AG09319 (cell line): Measurements from ENCODE around the gene TMEM38A.

Experiments
- DNase-seq: peaks from one replicate; pipeline ENCODE4 v3.0.0-alpha.2; 2010; ENCODE audit warnings: low read depth; ENCODE audit errors: extremely low read depth
- CTCF ChIP-seq: IDR thresholded peaks from 2 replicates; pipeline ENCODE4 v1.5.1; 2011; ENCODE audit warnings: low read depth, mild to moderate bottlenecking, inconsistent platforms, low read length, moderate library complexity

Gene TMEM38A

GRCh38 chr19:16654140-16654539 is 6.8 kb upstream of the TMEM38A start:
- TF ChIP-seq CTCF, result no peak
- no peak for DNase-seq

GRCh38 chr19:16654627-16655026 is 6.3 kb upstream of the TMEM38A start:
- no peak for DNase-seq
- no peak for TF ChIP-seq CTCF

- no peak for TF ChIP-seq CTCF
- no peak for DNase-seq
These were observed 5.2 kb upstream of the TMEM38A start for GRCh38 chr19:16655727-16656126.

GRCh38 chr19:16657384-16657783 is 3.6 kb upstream of the TMEM38A start:
- no peak for DNase-seq
- TF ChIP-seq CTCF, result no peak

- no peak for DNase-seq
- no peak for TF ChIP-seq CTCF
These were observed 1.5 kb upstream of the TMEM38A start for GRCh38 chr19:16659464-16659831.

- DNase-seq, result peak; percentile 97
- TF ChIP-seq CTCF, result peak; percentile 11
These were observed 869 bp upstream of the TMEM38A start, which contains the start of gene SMIM7 for GRCh38 chr19:16659832-16660708. TSS of gene SMIM7 (minus strand) at chr19:16660144. CDS start at chr19:16660110, 34 bp downstream.

GRCh38 chr19:16661480-16662034 is 618 bp downstream of the TMEM38A start:
- TF ChIP-seq CTCF, result no peak
- no peak for DNase-seq
